Measurements from ENCODE around the gene WASHC2C. TPM values are rescaled to one million over a fixed set of nuclear protein-coding genes. Genes with fewer than 3 reads are reported as not detected.
"Not testable (repeated sequence)": the region's sequence is repeated elsewhere in the genome, so short reads cannot be mapped to it uniquely, and the experiment has no call there.

The WASHC2C gene
- total RNA-seq, 6 experiments from 2014 or later, result 10.0 to 25.5 (median 23.1) TPM

GRCh38 chr10:45763037-45763436 lies 36.0 kb downstream of the WASHC2C start:
- WGBS (ENCODE audit: insufficient coverage, low coverage, low lambda C conversion rate, missing lambda C conversion rate), result 100% methylated on average over 2 of the region's 3 CpGs

DNA sequence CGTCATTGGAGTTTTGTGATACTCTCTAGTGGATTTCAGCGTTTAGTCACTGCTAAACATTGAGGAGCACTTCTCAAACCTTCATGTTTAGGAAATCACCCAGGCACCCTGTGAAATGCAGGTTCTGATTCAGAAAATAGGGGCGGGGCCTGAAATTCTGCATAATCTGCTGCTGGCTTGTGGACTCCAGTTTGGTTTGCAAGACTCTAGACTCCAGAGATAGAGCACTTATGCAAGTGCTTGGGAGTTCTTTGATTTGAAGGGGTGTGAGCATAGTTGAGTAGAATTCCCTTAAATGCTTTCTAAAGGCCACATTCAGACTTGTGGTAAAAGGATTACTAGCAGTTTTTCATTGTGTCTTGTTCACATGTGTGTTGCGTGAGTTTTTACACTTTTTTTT lies 41.3 kb downstream of the WASHC2C start:
- H3K9me3 ChIP-seq; ATAC-seq; intact Hi-C loops (cut with DNase I); H3K4me3 ChIP-seq; H3K27ac ChIP-seq; H3K27me3 ChIP-seq; H3K4me1 ChIP-seq; DNase-seq; H3K36me3 ChIP-seq: not testable (repeated sequence)
- 93% methylated on average over 2 of the region's 4 CpGs for WGBS (ENCODE audit: insufficient coverage, low coverage, low lambda C conversion rate, missing lambda C conversion rate)

More at GRCh38 chr10:45763037-45763436, 36.0 kb downstream of the WASHC2C start:
- H3K27me3 ChIP-seq; ATAC-seq; H3K4me3 ChIP-seq; H3K9me3 ChIP-seq; intact Hi-C loops (cut with DNase I); H3K4me1 ChIP-seq; DNase-seq; H3K36me3 ChIP-seq; H3K27ac ChIP-seq: not testable (repeated sequence)

GRCh38 chr10:45771757-45772461 lies 44.8 kb downstream of the WASHC2C start:
- WGBS (ENCODE audit: insufficient coverage, low coverage, low lambda C conversion rate, missing lambda C conversion rate), result 89% methylated on average over 6 of the region's 7 CpGs
- intact Hi-C loops (cut with DNase I), result not testable (repeated sequence)

GRCh38 chr10:45786217-45786616 lies 59.2 kb downstream of the WASHC2C start:
- 83% methylated on average over 1 of the region's 1 CpG for WGBS (ENCODE audit: insufficient coverage, low coverage, low lambda C conversion rate, missing lambda C conversion rate)
- H3K4me1 ChIP-seq; H3K36me3 ChIP-seq; intact Hi-C loops (cut with DNase I); H3K9me3 ChIP-seq; ATAC-seq; DNase-seq; H3K27ac ChIP-seq; H3K4me3 ChIP-seq; H3K27me3 ChIP-seq: not testable (repeated sequence)

More at GRCh38 chr10:45771757-45772461, 44.8 kb downstream of the WASHC2C start:
- DNase-seq, H3K36me3 ChIP-seq, H3K27ac ChIP-seq, H3K9me3 ChIP-seq, H3K4me1 ChIP-seq, H3K27me3 ChIP-seq, ATAC-seq, H3K4me3 ChIP-seq: not testable (repeated sequence)

DNA sequence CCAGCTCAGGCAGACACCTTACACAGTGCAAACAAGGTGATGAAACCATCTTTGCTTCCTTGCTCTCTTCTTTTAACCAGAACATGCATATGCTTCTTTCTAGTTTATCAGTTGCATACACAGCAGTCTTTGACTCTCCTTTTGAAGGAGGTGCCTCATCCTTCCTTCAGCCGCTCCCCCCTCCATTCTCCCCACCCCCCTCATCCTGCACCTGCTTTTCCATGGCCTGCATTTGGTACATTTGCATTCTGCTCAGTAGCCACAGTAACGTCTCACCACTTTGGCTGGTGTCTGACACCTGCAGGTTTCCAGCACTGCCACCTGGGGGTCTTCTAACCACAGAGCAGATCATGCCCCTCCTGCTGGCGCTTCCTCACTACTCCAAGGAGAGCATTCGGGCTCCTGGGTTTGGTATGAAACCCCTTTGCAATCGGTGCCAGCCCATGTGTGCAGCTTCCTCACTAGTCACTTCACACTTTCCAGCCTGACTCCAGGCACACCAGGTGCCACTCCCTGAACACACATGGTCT lies 60.2 kb downstream of the WASHC2C start:
- DNase-seq; H3K27ac ChIP-seq; H3K4me1 ChIP-seq; intact Hi-C loops (cut with DNase I); H3K9me3 ChIP-seq; H3K36me3 ChIP-seq; ATAC-seq; H3K27me3 ChIP-seq; H3K4me3 ChIP-seq: not testable (repeated sequence)
- whole genome bisulfite sequencing (ENCODE audit: insufficient coverage, low coverage, low lambda C conversion rate, missing lambda C conversion rate), result 70% methylated on average over 2 of the region's 5 CpGs

GRCh38 chr10:45789991-45790390 lies 62.9 kb downstream of the WASHC2C start:
- H3K27ac ChIP-seq; H3K9me3 ChIP-seq; intact Hi-C loops (cut with DNase I); H3K4me1 ChIP-seq; DNase-seq; ATAC-seq; H3K27me3 ChIP-seq; H3K4me3 ChIP-seq; H3K36me3 ChIP-seq: not testable (repeated sequence)
- WGBS (ENCODE audit: insufficient coverage, low coverage, low lambda C conversion rate, missing lambda C conversion rate), result 100% methylated on average over 8 of the region's 8 CpGs

- DNase-seq; H3K36me3 ChIP-seq; H3K4me3 ChIP-seq; H3K27me3 ChIP-seq; ATAC-seq; H3K27ac ChIP-seq; intact Hi-C loops (cut with DNase I); H3K4me1 ChIP-seq; H3K9me3 ChIP-seq: not testable (repeated sequence)
- 100% methylated on average over 2 of the region's 6 CpGs for WGBS (ENCODE audit: insufficient coverage, low coverage, low lambda C conversion rate, missing lambda C conversion rate)
Measured at GRCh38 chr10:45790694-45791426, 63.8 kb downstream of the WASHC2C start.

GRCh38 chr10:45794761-45795160 lies 67.7 kb downstream of the WASHC2C start:
- WGBS (ENCODE audit: insufficient coverage, low coverage, low lambda C conversion rate, missing lambda C conversion rate), result 50% methylated on average over 2 of the region's 2 CpGs
- H3K27me3 ChIP-seq; ATAC-seq; H3K4me1 ChIP-seq; intact Hi-C loops (cut with DNase I); DNase-seq; H3K27ac ChIP-seq; H3K9me3 ChIP-seq; H3K36me3 ChIP-seq; H3K4me3 ChIP-seq: not testable (repeated sequence)

- H3K4me1 ChIP-seq; intact Hi-C loops (cut with DNase I); H3K4me3 ChIP-seq; ATAC-seq; DNase-seq; H3K9me3 ChIP-seq; H3K36me3 ChIP-seq; H3K27ac ChIP-seq; H3K27me3 ChIP-seq: not testable (repeated sequence)
- WGBS (ENCODE audit: insufficient coverage, low coverage, low lambda C conversion rate, missing lambda C conversion rate), result 30% methylated on average over 7 of the region's 13 CpGs
Measured at GRCh38 chr10:45803060-45804010, 76.3 kb downstream of the WASHC2C start.

DNA sequence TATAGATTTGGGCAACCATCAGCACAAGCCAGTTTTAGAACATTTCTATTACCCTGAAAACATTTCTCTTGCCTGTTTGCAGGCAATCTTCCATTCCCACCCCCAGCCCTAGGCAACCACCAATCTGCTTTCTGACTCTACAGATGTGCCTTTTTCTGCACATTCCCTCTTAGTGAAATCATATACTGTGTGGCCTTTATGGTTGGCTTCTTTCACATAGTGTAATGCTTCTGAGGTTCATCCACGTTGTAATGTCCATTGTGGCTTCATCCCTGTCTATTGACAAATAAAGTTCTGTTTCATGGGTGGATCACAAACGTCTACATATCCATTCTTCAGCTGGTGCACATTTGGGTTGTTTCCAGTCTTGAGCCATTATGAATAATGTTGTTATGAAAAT lies 77.9 kb downstream of the WASHC2C start:
- ATAC-seq; H3K4me3 ChIP-seq; DNase-seq; intact Hi-C loops (cut with DNase I); H3K4me1 ChIP-seq; H3K9me3 ChIP-seq; H3K36me3 ChIP-seq; H3K27me3 ChIP-seq; H3K27ac ChIP-seq: not testable (repeated sequence)
- 48% methylated on average over 2 of the region's 2 CpGs for WGBS (ENCODE audit: insufficient coverage, low coverage, low lambda C conversion rate, missing lambda C conversion rate)
